ENCODE measurements around the gene RGP1.

The RGP1 gene

DNA sequence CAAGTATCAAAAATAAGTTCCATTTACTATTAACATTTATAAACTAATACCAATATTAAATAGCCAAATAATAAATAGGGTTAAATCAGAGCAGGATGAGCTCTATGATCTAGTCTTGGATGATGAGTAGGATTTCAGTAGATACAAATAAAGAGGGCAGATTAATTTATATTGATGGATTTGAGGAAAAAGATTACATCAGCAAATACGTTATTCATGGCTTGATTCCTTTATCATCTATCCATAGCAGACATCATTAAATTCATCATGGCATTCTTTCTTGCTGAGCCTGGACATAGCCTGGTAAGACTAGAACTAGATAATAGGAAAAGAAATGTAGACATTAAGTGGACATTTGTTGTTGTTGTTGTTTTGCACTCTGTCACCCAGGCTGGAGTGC lies 18.4 kb downstream of the RGP1 start:
- DNase-seq (ENCODE audit: low read depth in 2 of 2, low spot score in 1 of 2), result no peak

GRCh38 chr9:35769763-35770162 lies 20.7 kb downstream of the RGP1 start:
- DNase-seq (ENCODE audit: low read depth in 2 of 2, low spot score in 1 of 2), result no peak

DNA sequence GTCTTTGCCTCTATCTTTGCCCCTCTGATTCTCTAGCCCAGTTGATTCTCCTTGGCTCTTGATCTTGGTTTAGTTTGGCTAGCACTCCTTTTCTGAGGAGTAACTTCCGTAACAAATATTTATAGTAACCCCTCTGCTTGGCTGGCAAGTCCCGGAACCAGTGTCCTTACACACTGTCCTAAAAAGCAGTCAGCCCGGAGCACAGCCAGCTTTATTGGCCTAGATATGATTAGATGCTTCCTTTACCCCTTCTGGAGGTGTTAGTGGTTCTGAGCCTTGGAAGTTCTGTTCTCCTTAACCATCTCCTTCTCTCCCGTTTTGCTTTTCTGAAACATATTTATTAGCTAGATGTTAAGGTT lies 22.0 kb downstream of the RGP1 start:
- no peak for DNase-seq (ENCODE audit: low read depth in 2 of 2, low spot score in 1 of 2)

GRCh38 chr9:35771534-35771933 lies 22.4 kb downstream of the RGP1 start:
- DNase-seq (ENCODE audit: low read depth in 2 of 2, low spot score in 1 of 2), result no peak

DNA sequence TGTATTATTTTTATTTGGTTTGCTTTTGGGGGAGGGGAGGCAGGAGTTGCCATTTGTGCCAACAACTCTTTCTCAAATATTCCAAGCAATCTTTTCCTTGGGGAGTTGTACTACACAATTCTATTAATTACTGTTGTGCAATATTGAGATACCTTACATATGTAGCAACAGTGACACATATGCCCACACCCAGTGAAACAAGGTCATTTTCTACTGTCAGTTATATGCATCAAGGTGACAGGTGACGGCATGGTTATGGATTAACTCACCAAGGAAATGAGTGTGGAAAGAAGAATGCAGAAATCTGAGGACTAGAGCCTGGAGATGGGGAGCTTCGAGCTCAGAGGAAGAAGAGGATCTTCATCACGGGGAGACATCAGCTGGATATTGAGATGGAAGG lies 22.9 kb downstream of the RGP1 start:
- DNase-seq (ENCODE audit: low read depth in 2 of 2, low spot score in 1 of 2), result no peak

DNA sequence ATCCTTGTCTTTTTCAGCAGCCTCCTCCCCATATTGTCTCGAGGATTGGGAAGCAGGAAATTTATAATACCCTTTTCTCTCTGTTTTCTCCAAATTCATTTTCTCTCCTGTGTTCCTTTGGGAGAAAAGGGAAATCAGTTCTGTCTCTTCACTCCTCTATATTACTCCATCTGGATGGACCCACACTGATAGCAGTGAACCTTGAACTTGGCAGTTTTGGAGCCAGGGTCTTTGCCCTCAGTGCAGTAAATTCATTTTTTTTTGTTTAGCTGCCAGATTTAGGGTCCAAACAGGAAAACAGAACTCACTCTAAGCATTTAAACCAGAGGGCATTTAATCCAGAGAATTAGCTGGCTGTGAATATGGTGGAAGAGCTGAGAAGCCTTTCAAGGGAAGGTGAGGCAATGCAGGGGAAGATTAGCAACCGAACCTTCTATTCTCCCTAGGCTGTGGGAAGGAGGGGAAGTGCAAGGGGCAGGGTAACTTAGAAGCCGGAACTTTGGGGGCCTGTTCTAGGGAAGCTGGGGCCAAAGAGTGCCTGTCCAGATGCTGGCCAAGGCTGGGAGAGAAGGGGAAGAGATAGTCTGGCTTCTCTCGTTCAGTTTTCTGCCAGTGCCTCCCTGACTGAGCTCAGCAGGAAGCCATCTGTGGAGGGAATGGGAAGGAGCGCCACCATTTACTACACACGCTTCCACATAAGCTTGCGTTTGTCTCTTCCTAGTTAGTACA lies 26.0 kb downstream of the RGP1 start:
- no peak for DNase-seq (ENCODE audit: low read depth in 2 of 2, low spot score in 1 of 2)

DNA sequence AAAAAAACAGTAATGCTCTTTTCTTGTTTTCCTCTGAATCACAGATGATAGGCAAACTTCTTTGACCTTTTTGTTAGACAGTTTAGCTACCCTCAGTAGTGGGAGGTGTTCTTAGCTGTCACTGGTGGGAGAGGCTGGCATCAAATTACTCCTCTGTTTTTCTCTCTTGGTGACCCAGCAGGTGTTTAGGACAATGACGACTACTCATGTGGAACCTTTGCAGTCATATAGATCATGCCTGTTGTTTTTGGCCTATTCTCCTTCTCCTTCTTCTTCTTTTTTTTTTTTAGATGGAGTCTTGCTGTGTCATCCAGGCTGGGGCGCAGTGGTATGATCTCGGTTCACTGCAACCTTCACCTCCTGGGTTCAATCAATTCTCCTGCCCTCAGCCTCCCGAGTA lies 26.9 kb downstream of the RGP1 start:
- DNase-seq (ENCODE audit: low read depth in 2 of 2, low spot score in 1 of 2), result no peak

DNA sequence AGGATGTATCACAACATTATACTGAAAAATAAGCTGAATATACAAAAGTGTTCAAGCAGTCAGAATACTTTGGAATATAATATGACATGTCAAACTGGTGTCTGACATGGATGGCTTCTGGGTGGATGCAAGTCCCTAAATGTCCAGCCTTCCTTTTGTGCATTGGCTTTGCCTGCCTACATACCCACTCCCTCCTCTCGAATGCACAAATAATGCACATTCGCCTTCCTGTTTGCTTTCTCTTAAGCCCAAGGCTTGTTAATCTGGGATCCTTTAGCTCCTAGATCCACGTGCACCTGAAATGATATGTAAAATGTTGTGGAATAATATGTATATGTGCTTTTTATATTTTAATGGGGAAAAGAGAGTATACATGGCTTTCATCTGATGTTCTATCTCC lies 29.4 kb downstream of the RGP1 start:
- DNase-seq (ENCODE audit: low read depth in 2 of 2, low spot score in 1 of 2), result no peak

GRCh38 chr9:35781066-35781465 lies 32.0 kb downstream of the RGP1 start:
- DNase-seq (ENCODE audit: low read depth in 2 of 2, low spot score in 1 of 2), result no peak

DNA sequence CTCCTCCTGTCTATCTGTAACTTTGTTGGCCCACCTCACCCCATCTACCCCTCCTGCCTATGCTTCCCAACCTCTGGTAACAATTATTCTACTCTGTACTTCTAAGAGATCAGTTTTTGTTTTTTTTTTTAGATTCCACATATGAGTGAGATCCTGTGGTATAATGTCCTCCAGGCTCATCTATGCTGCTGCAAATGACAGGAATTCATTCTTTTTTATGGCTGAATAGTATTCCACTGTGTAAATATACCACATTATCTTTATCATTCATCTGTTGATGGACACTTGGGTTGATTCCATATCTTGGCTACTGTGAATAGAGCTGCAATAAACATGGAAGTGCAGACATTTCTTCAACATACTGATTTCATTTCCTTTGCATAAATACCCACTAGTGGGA lies 34.3 kb downstream of the RGP1 start:
- no peak for DNase-seq (ENCODE audit: low read depth in 2 of 2, low spot score in 1 of 2)

GRCh38 chr9:35789541-35789940 lies 40.5 kb downstream of the RGP1 start:
- DNase-seq (ENCODE audit: low read depth in 2 of 2, low spot score in 1 of 2), result no peak

GRCh38 chr9:35790025-35790384 lies 40.9 kb downstream of the RGP1 start:
- no peak for DNase-seq (ENCODE audit: low read depth in 2 of 2, low spot score in 1 of 2)

- DNase-seq (ENCODE audit: low read depth in 2 of 2, low spot score in 1 of 2), result peak; percentile 21 to 28
These were observed 41.6 kb downstream of the RGP1 start for GRCh38 chr9:35790385-35791296.

DNA sequence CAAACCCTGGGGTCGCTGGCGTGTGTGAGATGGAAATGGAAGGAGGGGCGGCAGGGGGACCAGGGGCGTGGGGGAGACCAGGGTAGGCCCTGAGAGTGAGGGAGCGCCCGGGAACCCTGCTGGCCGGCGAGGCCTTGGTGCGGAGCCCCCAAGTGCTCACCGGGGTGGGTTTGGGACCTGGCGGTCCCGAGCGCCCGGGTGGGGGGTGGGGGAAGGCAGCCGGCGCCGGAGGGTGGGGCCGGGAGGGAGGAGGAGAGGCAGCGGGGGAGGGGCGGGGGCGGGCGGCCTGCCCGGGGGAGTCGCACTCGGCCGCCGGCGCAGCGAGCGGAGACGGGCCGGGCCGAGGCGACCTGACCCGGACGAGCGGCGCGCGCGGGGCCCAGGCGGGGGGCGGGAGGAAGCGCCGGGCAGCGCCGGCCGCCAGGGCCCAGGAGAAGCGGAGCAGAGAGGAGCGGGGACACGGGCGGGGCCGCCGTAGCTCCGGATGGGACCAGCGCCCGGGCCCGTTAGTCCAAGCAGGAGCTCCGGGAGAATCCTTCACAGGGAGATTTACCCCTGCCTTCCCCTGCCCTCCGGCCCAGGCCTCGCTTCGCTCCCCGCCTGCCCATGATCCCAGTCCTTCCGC lies 42.3 kb downstream of the RGP1 start, which contains the start of gene NPR2:
NPR2 (plus strand) TSS at position 295 of the 625 bp plus-strand sequence. CDS start 818 bp downstream, outside the sequence.
- no peak for DNase-seq (ENCODE audit: low read depth in 2 of 2, low spot score in 1 of 2)

DNA sequence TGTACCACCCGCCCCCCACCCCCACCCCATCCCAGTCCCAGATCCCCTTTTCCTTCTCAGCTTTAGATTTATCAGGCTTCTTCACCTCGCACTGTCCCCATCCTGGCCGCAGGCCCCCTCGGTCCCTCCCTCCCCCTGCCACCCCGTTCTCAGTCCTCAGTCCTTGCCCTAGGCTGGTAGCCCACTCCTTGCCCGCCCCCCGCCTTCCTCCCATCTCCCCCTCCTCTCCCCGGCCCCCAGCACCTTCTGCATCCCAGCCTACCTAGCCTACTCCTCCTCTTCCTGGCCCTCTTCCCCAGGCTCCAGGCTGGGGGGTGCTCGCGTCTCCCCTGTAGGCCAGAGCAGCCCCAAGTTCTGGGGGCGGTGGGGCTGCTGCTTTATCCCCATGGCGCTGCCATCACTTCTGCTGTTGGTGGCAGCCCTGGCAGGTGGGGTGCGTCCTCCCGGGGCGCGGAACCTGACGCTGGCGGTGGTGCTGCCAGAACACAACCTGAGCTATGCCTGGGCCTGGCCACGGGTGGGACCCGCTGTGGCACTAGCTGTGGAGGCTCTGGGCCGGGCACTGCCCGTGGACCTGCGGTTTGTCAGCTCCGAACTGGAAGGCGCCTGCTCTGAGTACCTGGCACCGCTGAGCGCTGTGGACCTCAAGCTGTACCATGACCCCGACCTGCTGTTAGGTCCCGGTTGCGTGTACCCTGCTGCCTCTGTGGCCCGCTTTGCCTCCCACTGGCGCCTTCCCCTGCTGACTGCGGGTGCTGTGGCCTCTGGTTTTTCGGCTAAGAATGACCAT lies 43.1 kb downstream of the RGP1 start:
- DNase-seq (ENCODE audit: low read depth in 2 of 2, low spot score in 1 of 2), result no peak

DNA sequence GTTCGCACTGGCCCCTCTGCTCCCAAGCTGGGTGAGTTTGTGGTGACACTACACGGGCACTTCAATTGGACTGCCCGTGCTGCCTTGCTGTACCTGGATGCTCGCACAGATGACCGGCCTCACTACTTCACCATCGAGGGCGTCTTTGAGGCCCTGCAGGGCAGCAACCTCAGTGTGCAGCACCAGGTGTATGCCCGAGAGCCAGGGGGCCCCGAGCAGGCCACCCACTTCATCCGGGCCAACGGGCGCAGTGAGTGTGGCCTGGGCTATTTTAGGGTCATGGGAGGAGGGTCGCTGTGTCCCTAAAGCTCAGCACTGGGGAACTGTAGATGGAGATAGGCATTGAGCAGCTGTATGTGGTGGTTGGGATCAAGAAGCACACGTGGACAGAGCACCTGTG lies 43.7 kb downstream of the RGP1 start:
- no peak for DNase-seq (ENCODE audit: low read depth in 2 of 2, low spot score in 1 of 2)

GRCh38 chr9:35793461-35793860 lies 44.4 kb downstream of the RGP1 start:
- DNase-seq (ENCODE audit: low read depth in 2 of 2, low spot score in 1 of 2), result no peak

- no peak for DNase-seq (ENCODE audit: low read depth in 2 of 2, low spot score in 1 of 2)
These were observed 46.6 kb downstream of the RGP1 start for GRCh38 chr9:35795695-35796094.

DNA sequence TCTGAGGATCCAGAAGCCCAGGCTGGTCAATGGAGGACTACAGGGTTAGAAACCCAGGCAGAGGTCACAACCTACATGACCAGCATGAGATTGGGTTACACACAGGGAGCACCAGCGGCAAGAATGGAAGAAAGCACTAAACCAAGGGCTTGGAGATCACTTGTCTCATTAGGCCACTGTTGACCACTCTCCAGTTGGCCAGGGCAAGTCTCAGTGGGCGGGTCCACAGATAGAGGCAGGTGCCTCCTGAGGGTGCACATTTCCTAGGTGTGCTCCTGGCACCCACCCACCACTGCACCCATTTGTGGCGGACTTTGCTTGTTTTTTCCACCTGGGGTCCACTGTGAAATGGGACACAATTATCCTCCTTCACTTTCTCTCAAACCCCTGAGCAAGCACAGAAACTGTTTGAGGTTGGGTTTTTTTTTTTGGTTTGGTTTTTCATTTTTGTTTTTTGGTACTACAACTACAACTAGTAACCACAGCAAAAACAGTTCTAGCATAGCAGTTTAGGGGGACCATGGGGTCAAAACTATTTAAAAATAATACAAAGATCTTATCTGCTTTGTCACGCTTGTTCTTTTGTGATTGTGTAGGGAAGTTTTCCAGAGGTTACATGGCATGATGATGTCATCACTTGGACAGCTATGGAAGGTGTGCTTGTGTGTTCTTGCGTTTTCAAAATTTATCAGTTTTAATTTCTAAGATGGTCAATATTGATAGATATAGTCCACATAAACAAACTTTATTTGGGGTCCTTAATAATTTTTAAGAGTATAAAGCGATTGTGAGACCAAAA lies 48.4 kb downstream of the RGP1 start:
- no peak for DNase-seq (ENCODE audit: low read depth in 2 of 2, low spot score in 1 of 2)

GRCh38 chr9:35798658-35799374 lies 49.7 kb downstream of the RGP1 start:
- peak in 1 of 2 donors; percentile 14 for DNase-seq (ENCODE audit: low read depth in 2 of 2, low spot score in 1 of 2)
